HG02623 (cell line): ENCODE measurements around the gene IST1.
"Not testable (repeated sequence)": the region's sequence is repeated elsewhere in the genome, so short reads cannot be mapped to it uniquely, and the experiment has no call there.

ENCODE experiments used
- ATAC-seq: cut with Tn5 transposase; IDR thresholded peaks from one replicate; pipeline ENCODE4 v1.9.1; 2021; ENCODE audit warnings: moderate library complexity; ENCODE audit not compliant: unreplicated experiment

Gene IST1

DNA sequence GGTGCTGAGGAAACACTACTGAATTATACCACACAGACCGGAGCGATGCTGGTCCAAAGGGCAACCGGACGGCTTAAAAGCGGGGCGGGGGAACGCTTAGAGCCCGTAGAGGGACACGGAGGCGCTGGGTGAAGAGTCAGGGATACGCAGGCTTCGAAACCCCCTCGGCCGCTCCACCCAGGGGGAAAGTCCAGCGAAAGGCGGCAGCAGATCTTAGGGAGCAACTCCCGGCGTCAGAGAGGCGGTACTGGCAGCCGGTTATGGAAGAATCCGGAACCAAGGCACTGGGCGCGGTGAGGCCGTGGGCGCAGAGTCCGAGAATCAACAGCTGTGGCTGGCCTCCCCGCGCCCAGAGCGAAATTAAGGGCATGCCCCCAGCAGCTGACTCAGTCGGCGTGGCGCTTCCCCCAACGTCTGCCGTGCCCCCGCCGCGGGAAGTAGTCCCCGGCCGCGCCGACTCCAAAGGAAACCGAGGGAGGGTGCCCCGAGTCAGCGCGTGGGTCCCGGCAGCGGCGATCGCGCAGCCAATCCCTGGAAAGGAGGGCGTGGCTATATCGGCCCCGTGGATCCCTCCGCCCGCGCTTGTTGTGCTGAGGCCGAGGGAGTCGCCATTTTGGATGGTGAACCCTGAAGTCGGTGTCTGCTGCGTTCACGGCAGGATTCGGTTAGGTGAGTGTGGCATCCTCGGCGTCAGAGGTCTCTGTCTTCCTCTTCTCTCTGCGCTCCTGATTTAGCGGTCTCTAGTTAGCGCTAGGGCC, at the start of gene IST1:
TSS of gene IST1 (plus strand) at position 611 of the 758 bp plus-strand sequence. CDS start 20,110 bp downstream, outside the sequence.
- ATAC-seq, result peak; percentile 75

DNA sequence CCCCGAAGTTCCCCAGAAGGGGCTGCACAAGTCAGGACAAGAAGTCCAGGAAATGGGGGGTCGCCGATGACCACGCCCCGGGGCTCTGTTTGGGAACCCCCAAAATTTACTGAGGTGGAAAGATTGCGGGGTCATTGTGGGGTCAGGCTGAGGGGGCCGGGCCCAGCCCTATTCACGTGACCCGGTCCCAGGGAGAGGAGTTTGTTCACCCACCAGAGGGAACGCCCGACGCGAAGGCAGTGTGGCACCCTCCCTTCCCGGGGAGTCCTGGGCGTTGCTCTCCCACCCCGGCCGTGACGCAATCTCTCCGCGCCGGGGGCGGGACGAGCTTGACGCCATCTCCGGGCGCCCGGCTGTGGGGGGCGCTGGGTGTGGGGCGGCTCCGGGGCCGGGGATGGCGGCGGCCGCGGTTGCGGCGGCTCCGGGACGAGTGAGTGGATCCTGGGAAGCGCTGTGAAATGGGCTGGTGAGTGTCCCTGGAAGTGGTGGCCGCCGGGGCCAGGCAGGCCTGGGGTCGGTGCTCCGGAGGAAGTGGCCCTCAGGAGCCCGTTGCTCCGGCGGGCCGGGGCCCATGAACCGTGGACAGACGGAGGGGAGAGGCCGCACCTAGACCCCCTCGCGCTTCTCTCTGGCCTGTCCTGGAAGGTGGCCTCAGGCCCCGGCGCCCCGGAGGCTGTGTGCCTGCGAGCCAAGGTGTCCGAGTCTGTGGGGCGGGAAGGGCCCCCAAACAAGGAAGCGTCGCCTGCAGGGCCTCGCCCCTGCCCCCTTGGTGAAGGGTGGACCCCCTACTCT, 49.5 kb upstream of the IST1 start, which contains the start of gene ATXN1L:
TSS of gene ATXN1L (plus strand) at position 338 of the 792 bp plus-strand sequence. CDS start 3,765 bp downstream, outside the sequence.
- peak; percentile 70 for ATAC-seq

DNA sequence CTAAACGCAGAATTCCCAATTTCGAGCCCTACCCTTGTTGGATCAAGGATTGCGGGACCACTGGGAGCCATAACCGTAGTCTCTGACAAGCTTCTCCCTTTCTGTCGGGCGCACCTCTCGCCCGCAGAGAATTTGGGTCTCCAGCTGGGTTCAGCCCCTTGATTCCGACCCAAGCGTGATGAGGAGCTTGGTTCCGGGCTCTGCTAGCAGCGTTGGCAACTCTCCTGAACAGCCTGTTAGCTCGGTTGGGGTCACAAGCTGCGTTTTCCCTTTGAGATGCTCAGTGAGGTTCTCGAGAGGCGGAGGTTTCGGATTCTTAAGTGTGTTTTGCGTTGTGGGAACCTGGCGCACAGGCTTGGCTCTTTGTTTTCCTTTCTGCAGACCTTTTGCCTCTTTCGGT, 48.9 kb upstream of the IST1 start:
- no peak for ATAC-seq

DNA sequence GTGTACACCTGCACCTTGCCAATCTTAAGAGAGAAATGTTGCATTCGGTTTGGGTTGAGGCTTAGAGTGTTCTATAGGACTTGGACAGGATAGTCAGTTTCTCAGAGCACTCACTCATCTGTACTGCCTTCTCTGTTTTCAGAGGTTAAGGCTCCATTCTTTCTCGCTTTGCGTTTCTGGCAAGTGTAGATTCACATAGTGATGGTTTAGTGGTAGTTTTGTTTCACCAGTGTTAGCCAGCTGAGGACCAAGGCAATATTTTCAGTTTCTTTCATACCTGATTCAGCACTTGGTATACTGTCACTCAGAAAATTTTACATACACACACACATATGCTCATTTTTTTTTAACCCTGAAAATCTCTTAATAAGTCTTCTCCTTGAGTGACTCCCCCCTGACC, 48.2 kb upstream of the IST1 start:
- ATAC-seq, result no peak

DNA sequence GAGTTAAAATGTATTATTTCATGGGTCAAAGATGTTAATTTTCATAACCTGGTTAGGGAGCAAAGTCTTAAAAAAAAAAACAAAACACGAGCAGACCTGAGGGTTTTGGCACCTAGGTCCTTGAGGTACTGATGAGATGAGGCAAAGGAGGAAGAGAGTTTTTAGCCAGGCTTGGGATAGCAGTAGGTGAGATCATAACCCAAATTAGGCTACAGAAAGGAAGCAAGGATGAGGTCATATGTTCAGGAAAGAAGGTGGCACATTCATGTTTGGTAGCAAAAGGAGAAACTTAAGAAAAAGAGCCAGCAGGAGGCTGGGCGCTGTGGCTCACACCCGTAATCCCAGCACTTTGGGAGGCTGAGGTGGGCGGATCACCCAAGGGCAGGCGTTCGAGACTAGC, 46.7 kb upstream of the IST1 start:
- ATAC-seq, result no peak

DNA sequence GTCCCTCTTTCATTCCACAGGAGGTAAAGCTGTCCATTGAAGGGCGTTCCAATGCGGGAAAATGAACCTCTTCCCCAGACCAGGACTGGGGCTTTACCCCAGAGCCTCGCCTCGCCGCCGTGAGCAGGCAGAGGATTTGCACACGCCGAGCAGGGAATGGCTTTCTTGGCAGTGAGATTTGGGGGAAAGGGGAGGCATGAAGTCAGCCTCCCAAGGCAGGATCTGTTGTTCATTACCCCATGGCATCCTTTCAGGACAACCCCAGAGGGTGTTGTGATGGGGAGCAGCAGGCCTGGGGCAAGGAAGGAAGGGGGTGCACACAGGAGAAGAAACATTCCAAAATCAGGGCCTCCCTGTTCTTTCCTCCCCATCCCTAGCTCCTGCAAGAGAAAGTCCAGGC, 43.6 kb upstream of the IST1 start:
- ATAC-seq, result no peak

DNA sequence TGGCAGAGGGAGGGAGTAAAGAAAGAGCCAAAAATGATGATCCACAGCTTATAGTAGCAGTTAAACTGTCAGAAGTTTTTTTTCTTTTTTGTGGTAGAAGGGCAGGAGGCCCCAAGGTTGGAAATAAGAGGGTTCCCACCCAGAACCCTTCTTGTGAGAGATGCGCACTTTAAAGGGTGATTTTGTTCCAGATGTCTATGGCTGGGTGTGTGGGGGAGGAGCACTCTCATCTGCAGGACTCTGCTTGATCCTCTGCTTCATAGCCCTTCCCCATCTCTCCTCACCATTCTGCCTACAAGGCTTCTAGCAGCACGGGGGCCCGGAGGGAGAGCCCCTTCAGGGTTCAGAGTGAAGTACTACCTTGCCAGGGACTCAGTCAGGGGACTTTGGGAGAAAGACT, 43.2 kb upstream of the IST1 start:
- no peak for ATAC-seq

DNA sequence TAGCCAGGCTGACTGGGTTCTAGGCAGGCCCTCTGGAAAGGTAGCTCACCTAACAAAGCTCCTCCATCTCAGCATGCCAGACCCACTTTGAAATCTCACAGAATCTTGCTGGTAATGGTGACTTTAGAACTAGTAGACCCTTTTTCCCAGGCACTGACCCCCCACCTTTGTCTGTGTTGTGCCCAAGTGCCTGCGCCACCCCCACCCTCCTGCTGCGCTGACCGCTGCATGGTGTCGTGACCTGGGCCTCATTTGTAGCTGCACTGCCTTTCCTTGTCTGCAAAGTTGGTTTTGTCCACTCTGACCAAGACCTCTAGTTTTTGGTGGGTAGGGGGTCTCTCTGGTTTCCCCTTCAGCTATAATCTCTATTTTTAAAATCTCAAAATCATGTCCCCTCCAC, 42.8 kb upstream of the IST1 start:
- ATAC-seq, result no peak

DNA sequence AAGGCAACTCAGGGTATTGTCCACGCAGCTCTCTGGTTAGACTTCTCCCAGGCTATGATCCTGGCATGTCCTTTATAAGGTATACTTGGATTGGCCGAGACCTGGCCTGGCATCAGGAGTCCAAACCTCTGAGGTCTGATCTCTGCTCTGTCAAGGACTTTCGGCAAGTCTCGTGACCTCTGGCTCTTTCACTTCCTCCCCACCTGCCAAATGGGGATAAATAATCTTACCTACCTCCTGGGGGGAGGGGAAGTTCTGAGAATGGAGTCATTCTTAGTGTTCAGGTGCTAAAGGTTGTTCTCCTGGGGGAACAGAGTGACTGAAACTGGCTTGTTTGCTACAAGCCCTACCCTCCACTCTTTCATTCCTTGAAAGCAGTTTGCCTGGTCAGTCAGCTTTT, 41.9 kb upstream of the IST1 start:
- peak; percentile 51 for ATAC-seq

DNA sequence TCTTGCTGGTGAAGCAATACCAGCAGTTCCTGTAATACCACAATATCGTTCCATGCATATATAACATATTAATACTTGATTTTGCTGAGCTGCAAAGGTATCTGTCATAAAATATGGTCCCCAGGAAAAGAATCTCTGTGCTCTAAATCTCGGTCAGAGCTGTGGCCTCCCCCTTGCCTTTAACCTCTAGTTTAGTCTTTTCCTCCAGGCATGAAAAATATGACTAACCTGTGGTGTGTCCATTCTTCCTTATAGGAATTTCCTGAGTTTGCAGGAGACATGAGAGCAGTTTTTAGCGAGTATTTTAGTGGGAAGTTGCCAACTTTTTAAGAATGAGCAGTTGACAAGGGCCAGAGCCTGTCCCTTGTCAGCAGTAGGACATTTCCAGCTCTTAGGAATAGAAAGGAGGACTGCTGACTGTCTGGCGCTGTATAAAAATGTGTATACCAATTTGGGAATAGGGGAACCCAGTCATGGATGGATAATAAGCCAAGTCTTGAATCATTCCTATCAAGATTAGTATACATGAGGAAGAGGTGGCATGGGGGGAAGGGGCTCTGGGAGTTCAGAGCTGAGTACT, 40.9 kb upstream of the IST1 start:
- ATAC-seq, result no peak

DNA sequence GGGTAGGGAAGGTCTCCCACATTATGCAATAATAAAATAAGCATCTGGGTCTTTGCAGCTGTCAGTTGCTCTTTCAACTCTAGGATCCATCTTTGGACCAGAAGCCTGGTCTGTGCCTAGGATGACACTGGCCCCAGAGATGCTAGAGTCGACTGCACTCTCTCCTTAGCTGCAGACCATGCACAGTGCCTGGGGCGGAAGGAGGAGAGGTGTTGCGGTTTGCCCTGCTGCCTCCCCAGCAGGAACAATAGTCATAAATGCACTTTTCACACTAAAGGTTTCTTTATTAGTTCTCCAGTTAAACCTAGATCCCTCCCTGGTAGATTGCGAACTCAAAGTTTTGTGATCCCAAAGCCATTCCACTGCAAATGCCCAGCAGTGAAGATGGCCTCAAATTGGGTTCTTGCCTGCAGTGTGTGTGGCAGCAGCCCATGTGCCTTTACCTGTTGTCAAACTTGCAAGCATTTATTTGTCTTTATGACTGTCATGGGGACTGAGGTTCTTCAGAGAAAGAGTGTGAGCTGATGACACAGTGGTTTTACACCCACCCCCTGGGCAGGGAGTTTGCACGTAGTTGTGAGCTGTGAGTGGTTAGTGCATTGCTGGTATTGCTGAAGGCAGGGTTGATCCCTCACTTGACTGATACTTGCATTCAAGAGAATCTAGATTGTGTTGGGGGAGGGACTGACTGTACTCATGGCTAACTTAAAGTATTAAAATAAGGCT, 39.2 kb upstream of the IST1 start:
- ATAC-seq, result no peak

DNA sequence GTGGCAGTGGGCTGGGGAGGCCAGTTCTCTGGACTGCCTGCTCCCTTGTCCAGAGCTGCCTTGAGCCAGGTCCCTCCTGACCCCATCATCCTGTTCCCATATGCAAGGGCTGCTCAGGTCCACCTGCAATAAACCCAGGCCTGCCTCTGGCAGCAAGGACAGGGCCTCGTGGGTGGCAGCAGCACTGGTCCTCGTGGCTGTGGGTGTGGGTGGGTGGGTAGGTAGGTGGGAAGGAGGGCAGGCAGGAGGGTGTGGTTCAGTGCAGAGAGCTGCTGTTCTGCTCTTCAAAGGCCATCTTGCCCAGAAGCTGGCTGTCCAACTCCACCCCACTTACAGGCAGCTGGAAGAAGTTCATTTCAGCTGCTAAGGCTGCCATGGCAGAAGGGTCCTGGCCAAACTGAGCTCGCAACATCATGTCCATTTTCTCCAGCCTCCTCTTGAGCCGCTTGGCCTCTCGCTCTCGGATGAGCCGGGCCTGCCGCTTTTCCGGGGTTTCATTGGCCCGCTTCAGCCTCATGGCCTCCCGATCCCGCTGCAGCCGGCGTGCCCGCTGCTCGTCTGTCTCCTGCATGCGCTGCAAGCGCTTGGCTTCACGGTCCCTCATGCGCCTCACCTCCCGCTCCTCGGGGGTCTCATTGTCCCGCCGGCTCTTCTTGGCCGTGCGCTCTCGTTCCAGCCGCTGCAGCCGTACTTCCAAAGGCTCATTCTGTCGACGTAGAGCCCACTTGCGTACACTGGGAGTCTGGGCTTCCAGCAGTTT, 35.4 kb upstream of the IST1 start:
- no peak for ATAC-seq

DNA sequence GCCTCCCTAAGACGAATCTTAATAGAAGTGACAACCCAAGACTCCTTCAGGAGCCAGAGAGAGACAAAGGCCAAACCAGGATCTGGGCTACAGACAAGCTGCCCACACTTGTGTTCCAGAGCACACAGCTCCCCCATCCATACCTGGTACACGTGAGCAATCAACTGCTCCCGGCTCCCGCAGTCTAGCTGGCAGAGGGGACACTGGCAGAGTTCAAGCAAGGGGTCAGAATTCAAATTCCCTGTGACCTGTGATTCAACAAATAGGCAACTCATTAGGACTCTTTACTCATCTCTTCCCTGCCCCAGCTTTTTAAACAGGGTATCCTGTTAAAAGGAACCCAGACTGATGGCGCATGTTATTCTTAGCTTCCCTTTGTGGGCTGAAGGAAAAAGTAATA, 31.3 kb upstream of the IST1 start:
- ATAC-seq, result no peak

DNA sequence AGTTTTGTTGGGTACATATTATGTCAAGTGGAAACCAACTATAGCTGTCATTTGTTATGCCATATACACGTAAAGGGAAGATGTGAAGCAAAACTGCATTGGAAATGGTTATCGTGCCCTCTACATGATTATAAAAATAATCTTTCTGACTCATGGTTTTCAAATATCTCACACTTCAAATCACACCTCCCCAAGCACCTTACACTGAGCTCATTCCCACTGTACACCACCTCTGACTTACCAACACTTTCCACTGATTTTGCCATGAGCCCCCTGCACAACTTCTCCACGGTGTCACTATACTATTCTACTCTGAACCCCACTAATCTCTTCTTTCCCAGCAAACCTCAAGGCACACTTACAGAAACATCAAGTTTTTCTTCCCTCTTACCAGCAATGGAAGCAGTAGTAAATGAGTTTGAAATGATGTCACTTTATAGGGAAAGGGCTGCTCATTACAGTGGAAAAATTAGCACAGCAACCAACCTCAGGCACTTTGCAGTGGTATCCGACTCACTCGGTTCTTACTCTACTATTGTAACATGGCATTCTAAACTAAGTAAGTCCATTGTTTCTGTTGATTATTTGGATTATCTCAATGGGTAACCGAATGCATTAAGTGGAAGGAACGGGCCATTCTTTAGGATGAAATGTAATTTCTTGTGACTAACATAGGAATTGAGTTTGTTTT, 30.0 kb upstream of the IST1 start:
- no peak for ATAC-seq

DNA sequence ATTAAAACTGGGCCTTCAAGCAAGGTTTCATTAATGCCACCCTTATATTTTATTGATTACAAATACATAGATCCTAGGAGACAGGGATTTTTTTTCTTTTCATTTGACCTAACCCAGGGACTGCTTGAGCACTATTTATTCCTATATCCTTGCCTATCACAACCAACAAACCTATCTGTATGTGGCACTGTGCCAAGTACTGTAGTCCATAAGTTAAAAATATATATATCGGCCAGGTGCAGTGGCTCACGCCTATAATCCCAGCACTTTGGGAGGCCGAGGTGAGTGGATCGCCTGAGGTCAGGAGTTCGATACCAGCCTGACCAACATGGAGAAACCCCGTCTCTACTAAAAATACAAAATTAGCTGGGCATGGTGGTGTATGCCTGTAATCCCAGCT, 28.2 kb upstream of the IST1 start:
- not testable (repeated sequence) for ATAC-seq

DNA sequence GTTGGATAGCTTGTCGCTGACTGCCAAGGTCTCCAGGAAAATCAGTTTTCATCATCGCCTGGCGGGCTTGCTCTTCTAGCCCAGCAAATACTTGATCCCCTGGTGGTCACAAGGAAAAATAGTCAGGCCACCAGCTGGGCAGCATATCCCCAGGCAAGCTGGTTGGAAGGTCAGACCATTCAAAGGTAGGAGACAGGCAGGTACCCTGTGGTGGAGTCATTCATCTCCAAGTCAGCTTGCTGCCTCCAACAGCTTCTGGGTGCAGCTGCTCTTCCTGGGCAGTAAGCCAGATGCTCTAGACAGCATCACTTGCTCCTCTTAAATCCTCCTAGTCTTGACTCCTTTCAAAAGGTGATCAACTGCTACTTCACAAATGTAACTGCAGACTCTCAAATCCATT, 27.4 kb upstream of the IST1 start:
- no peak for ATAC-seq

DNA sequence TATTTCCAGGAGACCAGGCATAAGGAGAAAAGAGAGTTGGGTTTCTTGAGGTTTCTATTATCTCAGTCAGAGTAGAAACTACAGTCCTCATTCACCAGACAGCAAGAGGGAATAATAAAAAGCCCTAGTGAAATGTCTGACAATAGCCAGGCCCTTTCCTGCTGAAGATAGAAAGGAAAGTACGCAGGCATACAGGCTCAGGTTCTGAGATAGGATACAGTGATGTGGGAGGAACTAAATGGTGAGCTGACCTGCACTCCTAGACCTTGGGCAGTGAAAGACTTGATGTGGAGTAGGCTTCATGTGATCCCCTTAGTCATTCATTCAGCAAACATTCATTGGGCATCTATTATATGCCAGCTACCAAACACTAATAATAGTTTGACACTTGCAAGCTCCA, 26.2 kb upstream of the IST1 start:
- ATAC-seq, result no peak

DNA sequence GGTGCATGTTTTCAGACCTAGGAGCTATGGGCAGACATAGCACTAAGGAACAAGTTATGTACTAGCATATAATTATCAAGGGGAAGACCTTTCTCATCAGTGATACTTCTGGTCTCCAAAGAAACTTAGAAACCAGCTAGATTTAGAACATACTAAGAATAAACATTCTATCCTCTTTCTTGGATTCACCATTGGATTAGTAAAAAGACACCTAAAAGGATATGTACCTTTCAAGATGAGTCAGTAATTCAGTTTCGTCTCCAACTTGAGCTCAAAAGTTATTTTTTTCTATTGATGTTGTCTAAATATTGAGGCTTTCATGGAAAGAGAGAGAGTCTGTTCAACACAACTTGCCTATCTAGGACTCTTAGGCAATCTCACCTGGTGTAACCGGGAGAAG, 24.5 kb upstream of the IST1 start:
- no peak for ATAC-seq

DNA sequence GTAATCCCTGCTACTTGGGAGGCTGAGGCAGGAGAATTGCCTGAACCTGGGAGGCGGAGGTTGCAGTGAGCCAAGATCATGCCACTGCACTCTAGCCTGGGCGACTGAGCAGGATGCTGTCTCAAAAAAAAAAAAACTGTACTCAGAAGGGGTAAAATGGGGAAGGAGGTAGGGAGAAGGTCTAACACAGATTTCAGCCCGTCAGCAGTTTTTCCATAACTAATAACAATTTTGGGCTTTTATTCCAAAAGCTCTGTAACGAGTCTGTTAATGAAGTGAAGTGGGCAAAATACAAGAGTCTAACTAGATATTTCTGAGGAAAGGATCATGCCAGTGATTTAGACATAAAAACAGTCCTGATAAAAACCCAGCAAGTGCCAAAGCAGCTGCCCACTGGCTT, 22.1 kb upstream of the IST1 start:
- ATAC-seq, result no peak

DNA sequence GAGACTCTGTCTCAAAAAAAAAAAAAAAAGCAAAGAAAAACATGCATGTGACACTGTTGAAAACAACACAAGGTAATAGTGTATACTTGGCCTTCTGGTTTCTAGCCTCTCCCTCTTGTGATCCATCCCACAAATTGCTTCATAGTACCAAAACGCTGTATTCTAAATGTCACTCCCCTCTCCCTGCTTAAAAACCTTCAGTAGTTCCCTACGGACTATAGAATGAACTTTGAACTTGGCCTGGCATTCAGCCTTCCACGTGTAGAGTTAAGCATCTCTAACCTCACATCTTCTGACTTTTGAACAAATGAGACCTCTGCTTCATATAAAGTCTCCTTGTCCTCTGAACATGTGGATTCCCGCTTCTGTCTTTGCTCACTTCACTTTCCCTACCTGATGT, 16.4 kb upstream of the IST1 start:
- ATAC-seq, result no peak
